Mucosa of gallbladder (tissue), 1 donor: ENCODE results near the gene JARID2. TPM values are rescaled to one million over a fixed set of nuclear protein-coding genes. Genes with fewer than 3 reads are reported as not detected.

ENCODE experiments used
- DNase-seq: peaks from one replicate; pipeline ENCODE4 v3.0.0-alpha.2; 2020; ENCODE audit warnings: low spot score
- total RNA-seq: library from RNA; stranded (reverse); gene quantifications from one replicate; pipeline ENCODE4 v1.2.1, GENCODE V29; 2021
- donor health status: DM: no; HTN: no; CAD: no.

Gene JARID2
- total RNA-seq, 1 donor from 2014 or later: 10.7 TPM

GRCh38 chr6:15356179-15356578, 110.3 kb downstream of the JARID2 start:
- DNase-seq: no peak

GRCh38 chr6:15356937-15357336, 111.1 kb downstream of the JARID2 start:
- DNase-seq: no peak

- no peak for DNase-seq
Measured at GRCh38 chr6:15357782-15358181, 111.9 kb downstream of the JARID2 start.

GRCh38 chr6:15358579-15359327, 112.9 kb downstream of the JARID2 start:
- no peak for DNase-seq

GRCh38 chr6:15359335-15359862, 113.5 kb downstream of the JARID2 start:
- DNase-seq: no peak

GRCh38 chr6:15360300-15360699, 114.4 kb downstream of the JARID2 start:
- no peak for DNase-seq

- no peak for DNase-seq
Measured at GRCh38 chr6:15361197-15361596, 115.3 kb downstream of the JARID2 start.

GRCh38 chr6:15362274-15363160, 116.6 kb downstream of the JARID2 start:
- no peak for DNase-seq

- DNase-seq: no peak
Measured at GRCh38 chr6:15363164-15363522, 117.3 kb downstream of the JARID2 start.

GRCh38 chr6:15363523-15364400, 117.9 kb downstream of the JARID2 start:
- no peak for DNase-seq

GRCh38 chr6:15364401-15365037, 118.7 kb downstream of the JARID2 start:
- no peak for DNase-seq

- peak; percentile 83 for DNase-seq
Measured at GRCh38 chr6:15365273-15365687, 119.4 kb downstream of the JARID2 start.

GRCh38 chr6:15366003-15366535, 120.2 kb downstream of the JARID2 start:
- DNase-seq: no peak

- DNase-seq: no peak
Measured at GRCh38 chr6:15366879-15367278, 121.0 kb downstream of the JARID2 start.

GRCh38 chr6:15368186-15368585, 122.3 kb downstream of the JARID2 start:
- no peak for DNase-seq

- no peak for DNase-seq
Measured at GRCh38 chr6:15368873-15369272, 123.0 kb downstream of the JARID2 start.

GRCh38 chr6:15369838-15370237, 124.0 kb downstream of the JARID2 start:
- no peak for DNase-seq

- no peak for DNase-seq
Measured at GRCh38 chr6:15370733-15371671, 125.1 kb downstream of the JARID2 start.

- no peak for DNase-seq
Measured at GRCh38 chr6:15372932-15373331, 127.1 kb downstream of the JARID2 start.

- DNase-seq: no peak
Measured at GRCh38 chr6:15374119-15374518, 128.2 kb downstream of the JARID2 start.
